ENCODE measurements around the gene VPS54.
A peak's percentile ranks its signal among the peaks of the same experiment; 100 is the strongest.

Gene VPS54

DNA sequence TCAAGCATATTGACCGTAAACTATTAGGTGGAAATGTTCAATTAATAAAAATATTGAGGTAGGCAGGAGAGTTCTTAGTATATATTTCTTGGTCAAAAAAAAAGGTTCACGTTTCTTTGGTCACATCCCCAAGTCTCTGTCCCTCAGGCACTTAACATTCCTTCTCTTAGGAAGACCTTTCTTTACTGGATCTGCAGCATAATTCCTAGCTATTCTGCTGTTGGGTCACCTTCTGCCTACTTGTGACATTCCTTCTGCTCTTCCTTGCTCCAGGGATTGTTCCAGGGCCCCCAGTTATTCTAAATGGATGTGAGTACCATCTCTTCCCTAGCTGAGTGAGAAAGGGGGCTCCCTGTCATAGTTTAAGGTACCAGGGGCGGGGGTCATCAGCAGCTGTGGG lies 173.4 kb downstream of the VPS54 start:
- Mint-ChIP-seq H3K27ac (peak overlapping the region; percentile 79), H3K4me3 (no peak overlapping the region), H3K4me1 (ENCODE audit: low read depth) (peaks cover 79% of the 10 kb centered on the region), H3K36me3 (peaks cover 7% of the 10 kb centered on the region), H3K27me3 (no peaks in the 10 kb centered on the region), H3K9me3 (ENCODE audit: low read depth) (peaks cover 3% of the 10 kb centered on the region)

DNA sequence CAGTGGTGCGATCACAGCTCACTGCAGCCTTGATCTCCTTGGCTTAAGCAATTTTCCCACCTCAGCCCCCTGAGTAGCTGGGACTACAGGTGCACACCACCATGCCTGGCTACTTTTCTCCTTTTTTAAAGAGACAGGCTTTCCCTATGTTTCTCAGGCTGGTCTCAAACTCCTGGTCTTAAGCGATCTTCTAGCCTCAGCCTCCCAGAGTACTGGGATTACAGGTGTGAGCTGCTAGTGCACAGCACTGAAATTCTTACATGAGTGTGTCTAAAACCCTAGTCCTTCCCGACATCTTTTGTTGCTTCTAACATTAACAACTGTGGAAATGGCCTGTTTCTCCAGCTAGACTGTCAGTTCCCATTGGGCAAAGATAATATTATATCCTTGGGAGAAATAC lies 174.6 kb downstream of the VPS54 start:
- Mint-ChIP-seq H3K27me3 (no peaks in the 10 kb centered on the region), H3K4me1 (ENCODE audit: low read depth) (peaks cover 75% of the 10 kb centered on the region), H3K27ac (peak overlapping the region; percentile 81), H3K9me3 (ENCODE audit: low read depth) (peaks cover 3% of the 10 kb centered on the region), H3K36me3 (peaks cover 7% of the 10 kb centered on the region), H3K4me3 (peak overlapping the region; percentile 82)

DNA sequence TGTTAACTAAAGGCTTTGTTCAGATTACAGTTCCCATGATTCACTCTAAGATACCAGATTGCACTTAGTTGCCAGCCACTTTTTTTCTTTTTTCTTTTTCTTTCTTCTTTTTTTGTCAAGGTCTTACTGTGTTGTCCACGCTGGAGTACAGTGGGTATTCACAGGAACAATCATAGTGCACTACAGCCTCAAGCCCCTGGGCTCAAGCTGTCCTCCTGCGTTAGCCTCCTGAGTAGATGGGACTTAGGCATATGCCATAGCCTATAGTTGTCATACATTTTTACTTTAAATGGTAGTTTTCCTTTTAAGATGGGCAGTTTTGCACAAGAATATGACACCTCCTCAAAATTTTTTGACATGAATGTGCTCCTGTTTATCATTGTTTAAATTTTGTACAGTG lies 175.4 kb downstream of the VPS54 start:
- peaks cover 68% of the 10 kb centered on the region for H3K4me1 Mint-ChIP-seq (ENCODE audit: low read depth)
- H3K9me3 Mint-ChIP-seq (ENCODE audit: low read depth): peaks cover 3% of the 10 kb centered on the region
- H3K27ac Mint-ChIP-seq: peak overlapping the region; percentile 81
- no peaks in the 10 kb centered on the region for H3K27me3 Mint-ChIP-seq
- peaks cover 7% of the 10 kb centered on the region for H3K36me3 Mint-ChIP-seq
- peak overlapping the region; percentile 82 for H3K4me3 Mint-ChIP-seq

DNA sequence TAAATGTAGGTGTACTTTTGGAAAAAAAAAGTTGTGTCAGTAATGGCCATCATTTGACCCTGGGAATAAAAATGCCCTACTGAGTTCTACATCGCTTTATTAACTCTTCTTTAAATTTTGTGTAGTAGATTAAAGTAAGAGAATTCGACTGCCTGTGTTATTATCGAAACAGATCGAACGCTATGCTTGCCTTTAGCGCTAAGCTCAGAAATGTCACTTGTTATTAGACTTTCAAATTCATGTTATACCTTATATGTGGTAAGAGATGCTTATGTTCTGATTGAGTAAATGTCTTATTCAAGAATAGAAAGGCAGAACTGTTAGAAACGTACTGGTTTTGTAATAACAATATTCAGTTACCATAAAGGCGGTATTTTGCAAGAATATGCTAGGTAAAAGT lies 176.1 kb downstream of the VPS54 start:
- peaks cover 7% of the 10 kb centered on the region for H3K36me3 Mint-ChIP-seq
- peaks cover 63% of the 10 kb centered on the region for H3K4me1 Mint-ChIP-seq (ENCODE audit: low read depth)
- peaks cover 3% of the 10 kb centered on the region for H3K9me3 Mint-ChIP-seq (ENCODE audit: low read depth)
- no peaks in the 10 kb centered on the region for H3K27me3 Mint-ChIP-seq
- peak overlapping the region; percentile 99 for H3K27ac Mint-ChIP-seq
- H3K4me3 Mint-ChIP-seq: peak overlapping the region; percentile 99

DNA sequence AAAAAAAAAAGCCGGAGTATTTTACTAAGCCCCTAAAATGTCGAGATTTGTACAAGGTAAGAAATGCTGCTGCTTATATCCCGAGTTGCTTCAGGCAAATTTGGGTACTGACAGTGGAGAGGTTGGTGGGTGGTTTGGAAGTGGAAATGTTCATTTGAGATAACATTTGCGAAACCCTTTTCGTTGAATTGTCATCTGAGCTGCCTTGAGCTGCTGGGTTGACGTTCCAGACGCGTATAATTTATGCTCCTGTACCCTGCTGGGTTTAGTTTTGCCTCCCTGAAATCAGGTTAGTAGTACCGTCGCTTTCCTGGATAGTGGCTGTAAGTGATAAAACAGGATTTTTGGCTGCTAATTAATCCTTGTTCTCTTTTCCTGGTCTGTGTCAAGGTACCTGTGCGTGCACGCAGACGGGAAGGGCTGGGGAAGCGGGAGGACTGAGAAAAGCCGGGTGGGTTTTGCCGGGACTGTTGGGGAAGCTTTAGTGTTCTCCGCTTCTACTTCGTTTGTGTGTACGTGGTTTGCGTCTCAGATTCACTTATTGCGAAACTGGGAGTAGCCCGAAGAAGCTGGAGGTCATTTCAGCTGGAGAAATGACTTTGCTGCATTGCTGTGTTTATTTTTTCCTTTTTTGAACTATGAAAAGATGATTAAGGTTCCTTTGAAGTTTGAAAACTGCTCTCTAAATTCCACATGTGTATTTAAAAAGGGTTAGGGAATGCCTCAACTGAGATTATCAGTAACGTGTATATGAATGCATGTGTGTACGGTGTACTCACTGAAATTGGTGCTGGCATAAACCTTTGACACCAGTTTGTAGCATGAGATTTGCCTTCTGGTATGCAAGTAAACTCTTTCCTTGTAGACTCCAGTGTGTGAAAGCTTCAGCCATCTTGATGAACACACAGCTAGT lies 176.8 kb downstream of the VPS54 start:
- Mint-ChIP-seq H3K4me1 (ENCODE audit: low read depth) (peaks cover 56% of the 10 kb centered on the region), H3K36me3 (peaks cover 4% of the 10 kb centered on the region), H3K27me3 (no peaks in the 10 kb centered on the region), H3K4me3 (peak overlapping the region; percentile 99), H3K9me3 (ENCODE audit: low read depth) (peaks cover 3% of the 10 kb centered on the region), H3K27ac (peak overlapping the region; percentile 99)

Data from activated naive CD8-positive, alpha-beta T cell (primary cell).